Gastroesophageal sphincter (tissue), 4 donors: ENCODE results near the gene ARHGEF9. TPM values are rescaled to one million over a fixed set of nuclear protein-coding genes. Genes with fewer than 3 reads are reported as not detected.
A peak's percentile ranks its signal among the peaks of the same experiment; 100 is the strongest.

Experiments used
- ATAC-seq: fragments of 150-250 bp; one replicate; pipeline ENCODE4 v1.9.1; 2016; ENCODE audit warnings: mild to moderate bottlenecking, moderate library complexity
- H3K27ac ChIP-seq, 4 donors: fragments of 200-600 bp; sonication (generic) in 3 of 4; 1 replicate in 3 of 4; 2 replicates in 1 of 4; pipeline ENCODE4 v1.5.1; 2016 to 2019
- H3K27me3 ChIP-seq: fragments of 200-600 bp; sonication (generic); one replicate; pipeline ENCODE4 v1.5.1; 2019
- H3K36me3 ChIP-seq, 2 donors: fragments of 200-600 bp; sonication (generic); one replicate each; pipeline ENCODE4 v1.5.1; 2019; ENCODE audit warnings: control low read depth in 1 of 2
- H3K4me1 ChIP-seq, 3 donors: fragments of 200-600 bp; sonication (generic); 1 replicate in 2 of 3; 2 replicates in 1 of 3; pipeline ENCODE4 v1.5.1; 2016 to 2019; ENCODE audit warnings: control low read depth in 2 of 3
- H3K4me3 ChIP-seq, 2 donors: fragments of 200-600 bp; sonication (generic); one replicate each; pipeline ENCODE4 v1.5.1; 2019; ENCODE audit warnings: mild to moderate bottlenecking in 1 of 2, moderate library complexity in 1 of 2
- H3K9me3 ChIP-seq, 3 donors: fragments of 200-600 bp; sonication (generic); one replicate each; pipeline ENCODE4 v1.5.1; 2017 to 2019; ENCODE audit warnings: control low read depth in 2 of 3
- CTCF ChIP-seq, 4 experiments: fragments of 200-600 bp in 2 of 4; fragments of 450-650 bp in 2 of 4; sonication (generic) in 1 of 4; IDR thresholded peaks; one replicate each; pipeline ENCODE4 v1.5.1; 2017 to 2019; ENCODE audit warnings: antibody characterized with exemption in 4 of 4, mild to moderate bottlenecking in 2 of 4, moderate library complexity in 2 of 4
- EP300 ChIP-seq: sonication (generic); formaldehyde crosslinking; IDR thresholded peaks from one replicate; pipeline ENCODE4 v1.6.1; 2017; ENCODE audit warnings: antibody characterized with exemption, mild to moderate bottlenecking
- POLR2A ChIP-seq, 2 donors: fragments of 450-650 bp; IDR thresholded peaks; one replicate each; pipeline ENCODE4 v1.6.1; 2017; ENCODE audit warnings: antibody characterized with exemption in 2 of 2, mild to moderate bottlenecking in 2 of 2, moderate library complexity in 1 of 2
- POLR2AphosphoS5 ChIP-seq: sonication (generic); formaldehyde crosslinking; IDR thresholded peaks from one replicate; pipeline ENCODE4 v1.6.1; 2017; ENCODE audit warnings: antibody characterized with exemption
- WGBS, 2 donors: methylation state at CpG; one replicate each; pipeline ENCODE4 v1.1.5; 2018; ENCODE audit warnings: low coverage in 1 of 2; 5-methylcytosine and 5-hydroxymethylcytosine counted together
- total RNA-seq, 4 donors: library from RNA; depleted of rRNA; stranded (reverse); fragments of >200 nt; gene quantifications; one replicate each; pipeline ENCODE4 v1.1.0, GENCODE V29; 2016

Gene ARHGEF9
- total RNA-seq, 4 donors from 2014 or later: 20.0 to 40.3 (median 31.4) TPM

GRCh38 chrX:63661676-63662075 lies 123.3 kb downstream of the ARHGEF9 start:
- ATAC-seq: no peak
- no peak overlapping the region for H3K27ac ChIP-seq

GRCh38 chrX:63658920-63659319 lies 126.1 kb downstream of the ARHGEF9 start:
- Histone ChIP-seq H3K27me3 (no peaks in the 10 kb centered on the region), H3K36me3 (peaks cover 0 to 20% of the 10 kb centered on the region in 2 donors), H3K27ac (peak overlapping the region in 1 of 4 donors; percentile 35), H3K4me3 (no peak overlapping the region), H3K4me1 (peaks cover 0 to 24% (median 0%) of the 10 kb centered on the region in 3 donors), H3K9me3 (no peaks in the 10 kb centered on the region)
- no peak for ATAC-seq
- no peak for TF ChIP-seq POLR2A (IDR thresholded peaks at IDR 0.05)
- no peak for TF ChIP-seq POLR2AphosphoS5
- TF ChIP-seq EP300: no peak
- TF ChIP-seq CTCF (IDR thresholded peaks at IDR 0.05): no peak
- WGBS, 2 donors: 33 to 86% methylated on average over 1 of the region's 1 CpG

More at GRCh38 chrX:63661676-63662075, 123.3 kb downstream of the ARHGEF9 start:
- TF ChIP-seq CTCF (IDR thresholded peaks at IDR 0.05): no peak
- TF ChIP-seq POLR2A (IDR thresholded peaks at IDR 0.05): no peak
- no peak for TF ChIP-seq EP300
- no peak for TF ChIP-seq POLR2AphosphoS5
- Histone ChIP-seq H3K4me3 (no peak overlapping the region), H3K9me3 (no peaks in the 10 kb centered on the region), H3K4me1 (peaks cover 0 to 24% (median 0%) of the 10 kb centered on the region in 3 donors), H3K27me3 (no peaks in the 10 kb centered on the region), H3K36me3 (peaks cover 0 to 20% of the 10 kb centered on the region in 2 donors)
- 14 to 86% methylated on average over 1 of the region's 1 CpG for WGBS, 2 donors

GRCh38 chrX:63657821-63658220 lies 127.2 kb downstream of the ARHGEF9 start:
- H3K4me1 ChIP-seq: peaks cover 0 to 24% (median 0%) of the 10 kb centered on the region in 3 donors
- TF ChIP-seq POLR2AphosphoS5 (peak; percentile 25), POLR2A (IDR thresholded peaks at IDR 0.05) (no peak), EP300 (no peak), CTCF (IDR thresholded peaks at IDR 0.05) (no peak)
- H3K9me3 ChIP-seq: no peaks in the 10 kb centered on the region
- H3K4me3 ChIP-seq: no peak overlapping the region
- no peak for ATAC-seq
- no peaks in the 10 kb centered on the region for H3K27me3 ChIP-seq
- peaks cover 0 to 20% of the 10 kb centered on the region in 2 donors for H3K36me3 ChIP-seq
- H3K27ac ChIP-seq: peak overlapping the region in 3 of 4 donors; percentile 26 to 38 (median 35)
- WGBS, 2 donors: 58 to 71% methylated on average over 6 of the region's 6 CpGs

GRCh38 chrX:63656871-63657580 lies 128.0 kb downstream of the ARHGEF9 start:
- no peak overlapping the region for H3K4me3 ChIP-seq
- no peak for ATAC-seq
- no peaks in the 10 kb centered on the region for H3K27me3 ChIP-seq
- 43 to 50% methylated on average over 2 to 3 of the region's 5 CpGs for WGBS, 2 donors
- H3K9me3 ChIP-seq: no peaks in the 10 kb centered on the region
- H3K36me3 ChIP-seq: peaks cover 0 to 27% of the 10 kb centered on the region in 2 donors
- peaks cover 0 to 24% (median 0%) of the 10 kb centered on the region in 3 donors for H3K4me1 ChIP-seq
- peak overlapping the region in 1 of 4 donors; percentile 38 for H3K27ac ChIP-seq
- TF ChIP-seq POLR2AphosphoS5 (no peak), CTCF (IDR thresholded peaks at IDR 0.05) (no peak), EP300 (no peak), POLR2A (IDR thresholded peaks at IDR 0.05) (no peak)
